Measurements from ENCODE around the gene RAD51B. TPM values are rescaled to one million over a fixed set of nuclear protein-coding genes. Genes with fewer than 3 reads are reported as not detected.

The RAD51B gene
- total RNA-seq, 1 experiment from 2014 or later, result 29.9 TPM

DNA sequence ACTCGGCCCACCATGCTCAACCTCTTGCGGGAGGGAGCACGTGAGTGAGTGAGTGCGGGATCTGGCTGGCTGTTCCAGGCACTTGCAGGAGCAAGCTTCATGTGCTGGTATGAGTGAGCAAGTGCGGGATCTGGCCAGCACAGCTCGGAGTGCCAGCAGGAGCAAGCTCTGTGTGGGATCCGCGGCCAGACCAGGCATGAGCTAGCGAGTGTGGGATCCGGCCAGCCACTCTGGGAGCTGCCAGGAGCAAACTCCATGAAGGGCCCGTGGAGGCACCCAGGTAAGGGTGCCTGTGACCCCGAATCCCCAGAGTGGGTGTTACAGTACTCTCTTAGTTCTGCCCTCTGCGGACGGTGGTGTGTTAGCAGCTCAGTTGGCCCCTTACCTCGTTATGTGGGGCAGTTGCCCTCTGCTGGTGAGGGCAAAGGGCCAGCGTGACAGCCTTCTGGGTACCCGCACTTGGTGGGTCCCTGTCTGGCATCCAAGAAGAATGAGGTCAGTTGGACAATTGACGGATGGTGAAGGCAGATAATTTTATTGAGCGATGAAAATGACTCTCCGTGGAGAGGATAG is 38.3 kb downstream of the RAD51B start:
- Histone ChIP-seq H4K20me1 (ENCODE audit: insufficient read depth) (no peaks in the 10 kb centered on the region), H3K4me3 (no peak overlapping the region), H3K79me2 (ENCODE audit: low read depth) (no peaks in the 10 kb centered on the region), H3K36me3 (ENCODE audit: low read depth) (no peaks in the 10 kb centered on the region), H3F3A (ENCODE audit: insufficient read depth, low read depth) (no peaks in the 10 kb centered on the region), H3K4me2 (no peak overlapping the region), H2AFZ (no peak overlapping the region), H3K27ac (no peak overlapping the region), H3K9me2 (ENCODE audit: insufficient read depth) (no peaks in the 10 kb centered on the region), H3K27me3 (ENCODE audit: insufficient read depth, low read depth) (no peaks in the 10 kb centered on the region), H3K9me3 (ENCODE audit: insufficient read depth, low read depth) (no peaks in the 10 kb centered on the region), H3K4me1 (replicated peaks; ENCODE audit: insufficient read depth) (peaks cover 5% of the 10 kb centered on the region; the same call in 1 of the 2 replicates)
- no TSS peak for BruUV-seq (replicated peaks)
- intact Hi-C loops (cut with micrococcal nuclease; ENCODE audit: unreplicated experiment), result no loop called here
- ChIA-PET POLR2A (ENCODE audit: unreplicated experiment) (no interaction called here), CTCF (no interaction called here)
- TF ChIP-seq CTCF (conservative IDR thresholded peaks at IDR 0.05) (no peak), EZH2 (IDR thresholded peaks at IDR 0.05; ENCODE audit: low read depth) (no peak)
- DNase-seq, result no peak

DNA sequence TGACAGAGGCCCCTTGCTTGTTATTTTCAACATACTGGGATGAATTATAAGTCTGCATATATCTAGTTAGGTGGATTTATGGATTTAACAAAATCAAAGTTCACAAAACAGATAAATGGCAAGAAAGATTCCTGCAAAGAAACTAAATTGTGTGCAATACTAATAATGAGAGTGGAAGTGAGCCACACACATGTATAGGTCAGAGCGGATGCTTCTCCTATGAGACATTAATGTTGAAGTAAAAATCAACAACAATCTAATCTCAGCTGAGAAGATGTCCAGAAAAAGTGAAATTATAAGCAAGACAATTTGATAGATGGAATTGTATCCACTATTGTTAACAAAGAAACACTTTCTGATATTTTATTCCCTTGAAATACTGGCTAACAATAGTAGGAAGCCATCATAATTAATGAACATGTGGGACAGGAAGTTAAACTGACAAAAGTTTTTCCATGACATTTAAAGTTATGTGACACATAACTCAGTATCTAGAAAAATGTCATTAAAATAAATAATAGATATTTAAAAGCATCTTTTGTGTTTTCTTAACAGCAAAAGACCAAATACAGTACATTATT is 39.7 kb downstream of the RAD51B start:
- no TSS peak for BruUV-seq (replicated peaks)
- no peak overlapping the region for H3K4me2 ChIP-seq
- no peaks in the 10 kb centered on the region for H3K9me3 ChIP-seq (ENCODE audit: insufficient read depth, low read depth)
- no peaks in the 10 kb centered on the region for H4K20me1 ChIP-seq (ENCODE audit: insufficient read depth)
- no peaks in the 10 kb centered on the region for H3K27me3 ChIP-seq (ENCODE audit: insufficient read depth, low read depth)
- no peak for DNase-seq
- no peak overlapping the region for H3K27ac ChIP-seq
- POLR2A ChIA-PET (ENCODE audit: unreplicated experiment), result no interaction called here
- no peak overlapping the region for H2AFZ ChIP-seq
- CTCF ChIA-PET, result no interaction called here
- no peak for TF ChIP-seq CTCF (conservative IDR thresholded peaks at IDR 0.05)
- TF ChIP-seq EZH2 (IDR thresholded peaks at IDR 0.05; ENCODE audit: low read depth), result no peak
- intact Hi-C loops (cut with micrococcal nuclease; ENCODE audit: unreplicated experiment), result no loop called here
- peaks cover 14% of the 10 kb centered on the region for H3K4me1 ChIP-seq (replicated peaks; ENCODE audit: insufficient read depth)
- no peaks in the 10 kb centered on the region for H3F3A ChIP-seq (ENCODE audit: insufficient read depth, low read depth)
- no peaks in the 10 kb centered on the region for H3K36me3 ChIP-seq (ENCODE audit: low read depth)
- no peaks in the 10 kb centered on the region for H3K9me2 ChIP-seq (ENCODE audit: insufficient read depth)
- no peaks in the 10 kb centered on the region for H3K79me2 ChIP-seq (ENCODE audit: low read depth)
- H3K4me3 ChIP-seq, result no peak overlapping the region

- peaks cover 14% of the 10 kb centered on the region for H3K4me1 ChIP-seq (replicated peaks; ENCODE audit: insufficient read depth)
- no peaks in the 10 kb centered on the region for H3K36me3 ChIP-seq (ENCODE audit: low read depth)
- no peak overlapping the region for H3K4me3 ChIP-seq
- ChIA-PET POLR2A (ENCODE audit: unreplicated experiment) (no interaction called here), CTCF (interaction anchor here (0.6 kb wide), 1 partner anchor 20 kb away, joined by 7 read pairs; no protein-coding TSS in a partner anchor)
- no peaks in the 10 kb centered on the region for H3K27me3 ChIP-seq (ENCODE audit: insufficient read depth, low read depth)
- no peaks in the 10 kb centered on the region for H4K20me1 ChIP-seq (ENCODE audit: insufficient read depth)
- TF ChIP-seq CTCF (conservative IDR thresholded peaks at IDR 0.05), result no peak
- no peak for TF ChIP-seq EZH2 (IDR thresholded peaks at IDR 0.05; ENCODE audit: low read depth)
- H2AFZ ChIP-seq, result no peak overlapping the region
- H3K9me3 ChIP-seq (ENCODE audit: insufficient read depth, low read depth), result no peaks in the 10 kb centered on the region
- no peaks in the 10 kb centered on the region for H3K79me2 ChIP-seq (ENCODE audit: low read depth)
- H3K27ac ChIP-seq, result peak overlapping the region; percentile 27
- H3F3A ChIP-seq (ENCODE audit: insufficient read depth, low read depth), result no peaks in the 10 kb centered on the region
- H3K9me2 ChIP-seq (ENCODE audit: insufficient read depth), result no peaks in the 10 kb centered on the region
- peak; percentile 22 to 79 for DNase-seq
- intact Hi-C loops (cut with micrococcal nuclease; ENCODE audit: unreplicated experiment), result no loop called here
- no TSS peak for BruUV-seq (replicated peaks)
- no peak overlapping the region for H3K4me2 ChIP-seq
Measured at GRCh38 chr14:67863223-67863622, 43.6 kb downstream of the RAD51B start.
